Activated gamma-delta T cell treated with Interleukin-2 at 50 U/mL for 16 hours (primary cell): ENCODE data around the gene TTC19.
"Not testable (repeated sequence)": the region's sequence is repeated elsewhere in the genome, so short reads cannot be mapped to it uniquely, and the experiment has no call there.

ENCODE experiments used
- DNase-seq: peaks from one replicate; pipeline ENCODE4 v3.0.0-alpha.2; 2020

Gene TTC19

DNA sequence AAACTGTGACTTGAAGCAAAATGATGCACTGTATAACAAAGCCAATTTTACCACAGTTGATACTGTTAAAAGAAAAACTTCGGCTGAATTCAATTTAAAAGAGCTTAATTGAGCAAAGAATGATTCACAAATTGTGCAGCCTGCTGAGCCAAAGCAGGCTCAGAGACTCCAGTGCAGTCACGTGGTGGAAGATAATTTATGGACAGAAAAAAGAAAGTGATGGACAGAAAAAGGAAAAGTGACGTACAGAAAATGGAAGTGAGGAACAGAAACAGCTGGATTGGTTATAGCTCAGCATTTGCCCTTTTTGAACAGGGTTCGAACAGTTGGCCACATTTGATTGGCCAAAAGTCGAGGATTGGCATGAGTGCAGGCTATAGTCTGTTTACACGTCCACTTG, 25.8 kb upstream of the TTC19 start:
- no peak for DNase-seq

DNA sequence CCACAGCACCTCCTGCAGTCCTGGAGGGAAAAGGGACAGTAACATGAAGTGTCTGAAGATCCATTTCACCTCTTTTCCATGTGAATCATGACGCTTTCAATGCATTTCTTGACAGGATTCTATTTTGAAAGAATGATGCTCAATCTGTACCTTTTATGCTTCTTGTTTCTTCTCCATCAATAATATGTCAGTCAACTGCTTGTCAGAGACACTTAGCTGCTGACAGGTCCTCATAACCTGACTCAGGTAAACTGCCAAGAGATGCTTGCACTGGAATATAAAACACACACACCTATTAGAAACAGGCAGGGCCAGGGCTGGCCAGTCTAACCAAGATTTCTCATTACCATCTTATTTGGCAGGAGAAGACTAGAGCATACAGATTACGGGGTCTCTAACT, 21.7 kb upstream of the TTC19 start:
- DNase-seq: no peak

- no peak for DNase-seq
Measured at GRCh38 chr17:15978606-15979005, 21.0 kb upstream of the TTC19 start.

DNA sequence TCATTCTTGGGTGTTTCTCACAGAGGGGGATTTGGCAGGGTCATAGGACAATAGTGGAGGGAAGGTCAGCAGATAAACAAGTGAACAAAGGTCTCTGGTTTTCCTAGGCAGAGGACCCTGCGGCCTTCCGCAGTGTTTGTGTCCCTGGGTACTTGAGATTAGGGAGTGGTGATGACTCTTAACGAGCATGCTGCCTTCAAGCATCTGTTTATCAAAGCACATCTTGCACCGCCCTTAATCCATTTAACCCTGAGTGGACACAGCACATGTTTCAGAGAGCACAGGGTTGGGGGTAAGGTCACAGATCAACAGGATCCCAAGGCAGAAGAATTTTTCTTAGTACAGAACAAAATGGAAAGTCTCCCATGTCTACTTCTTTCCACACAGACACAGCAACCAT, 20.6 kb upstream of the TTC19 start:
- not testable (repeated sequence) for DNase-seq

GRCh38 chr17:15981208-15981607, 18.4 kb upstream of the TTC19 start:
- no peak for DNase-seq

DNA sequence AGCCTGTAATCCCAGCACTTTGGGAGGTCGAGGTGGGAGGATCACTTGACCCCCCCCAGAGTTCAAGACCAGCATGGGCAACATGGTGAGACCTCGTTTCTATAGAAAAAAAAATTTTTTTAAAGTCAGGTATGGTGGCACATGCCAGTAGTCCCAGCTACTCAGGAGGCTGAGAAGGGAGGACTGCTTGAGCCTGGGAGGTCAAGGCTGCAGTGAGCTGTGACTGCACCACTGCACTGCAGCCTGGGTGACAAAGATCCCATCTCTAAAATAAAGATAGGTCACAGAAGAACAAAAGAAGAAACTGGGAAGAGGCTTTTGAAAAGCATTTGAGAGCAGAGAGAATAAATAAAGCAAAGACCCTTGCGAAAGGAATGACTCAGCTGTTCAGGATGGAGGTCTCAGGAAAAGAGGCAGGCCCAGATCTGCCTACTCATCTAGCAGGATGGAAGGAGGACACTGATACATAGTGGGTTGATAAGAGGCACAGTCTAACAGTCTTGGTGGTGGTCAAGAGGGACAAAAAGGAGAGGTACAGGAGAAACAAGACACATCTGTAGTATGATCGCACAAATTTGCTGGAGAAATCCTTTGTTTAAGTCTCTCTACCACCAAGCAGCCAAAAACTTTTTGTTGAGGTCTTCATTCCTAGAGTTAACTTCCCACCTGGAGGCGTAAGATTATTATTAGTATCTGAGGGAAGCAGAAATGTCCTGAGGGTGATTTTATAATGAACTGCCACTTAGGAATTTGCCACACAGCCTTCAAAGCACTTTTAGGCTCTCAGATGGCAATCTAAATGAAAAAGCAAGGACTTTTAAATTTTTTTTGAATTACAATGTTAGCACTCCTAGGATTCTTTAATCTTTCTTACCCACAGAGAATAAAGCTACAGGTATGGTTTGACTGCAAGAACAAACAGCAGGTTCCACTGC, 17.7 kb upstream of the TTC19 start:
- no peak for DNase-seq

DNA sequence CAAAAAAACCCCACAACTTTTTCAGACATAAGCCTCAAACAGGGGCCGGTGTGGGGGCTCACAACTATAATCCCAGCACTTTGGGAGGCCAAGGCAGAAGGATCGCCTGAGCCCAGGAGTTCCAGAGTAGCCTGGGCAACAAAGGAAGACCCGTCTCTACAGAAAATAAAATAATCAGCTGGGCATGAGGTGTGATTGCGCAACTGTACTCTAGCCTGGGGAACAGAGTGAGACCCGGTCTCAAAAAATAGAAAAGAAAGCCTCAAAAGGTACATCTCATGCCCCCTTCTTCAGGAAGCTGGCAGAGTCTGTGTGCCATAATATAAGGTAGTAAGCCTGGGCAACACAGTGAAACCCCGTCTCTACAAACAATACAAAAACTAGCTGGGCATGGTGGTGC, 3.3 kb upstream of the TTC19 start:
- no peak for DNase-seq

DNA sequence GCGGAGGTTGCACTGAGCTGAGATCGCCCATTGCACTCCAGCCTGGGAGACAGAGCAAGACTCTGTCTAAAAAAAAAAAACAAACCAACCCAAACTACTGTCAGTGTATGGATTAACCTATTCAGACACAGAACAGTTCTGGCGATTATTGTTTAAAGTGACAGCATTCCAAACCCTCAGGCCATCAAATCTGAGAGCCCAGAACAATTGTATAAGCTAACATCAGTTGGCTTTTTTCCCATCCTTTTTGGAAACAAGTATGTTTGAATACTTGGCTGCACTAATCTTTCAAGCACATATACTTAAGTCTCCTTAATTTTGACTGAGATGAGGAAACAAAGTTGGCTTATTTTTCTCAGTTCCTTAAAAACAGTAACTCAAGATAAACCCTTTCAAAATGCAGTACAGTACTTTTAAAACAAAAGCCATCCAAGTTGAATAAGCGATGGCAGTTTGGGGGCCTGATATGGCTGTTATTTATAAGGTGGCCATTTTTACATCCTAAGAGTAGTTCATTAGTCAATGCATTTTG, 1.5 kb upstream of the TTC19 start:
- DNase-seq: no peak

DNA sequence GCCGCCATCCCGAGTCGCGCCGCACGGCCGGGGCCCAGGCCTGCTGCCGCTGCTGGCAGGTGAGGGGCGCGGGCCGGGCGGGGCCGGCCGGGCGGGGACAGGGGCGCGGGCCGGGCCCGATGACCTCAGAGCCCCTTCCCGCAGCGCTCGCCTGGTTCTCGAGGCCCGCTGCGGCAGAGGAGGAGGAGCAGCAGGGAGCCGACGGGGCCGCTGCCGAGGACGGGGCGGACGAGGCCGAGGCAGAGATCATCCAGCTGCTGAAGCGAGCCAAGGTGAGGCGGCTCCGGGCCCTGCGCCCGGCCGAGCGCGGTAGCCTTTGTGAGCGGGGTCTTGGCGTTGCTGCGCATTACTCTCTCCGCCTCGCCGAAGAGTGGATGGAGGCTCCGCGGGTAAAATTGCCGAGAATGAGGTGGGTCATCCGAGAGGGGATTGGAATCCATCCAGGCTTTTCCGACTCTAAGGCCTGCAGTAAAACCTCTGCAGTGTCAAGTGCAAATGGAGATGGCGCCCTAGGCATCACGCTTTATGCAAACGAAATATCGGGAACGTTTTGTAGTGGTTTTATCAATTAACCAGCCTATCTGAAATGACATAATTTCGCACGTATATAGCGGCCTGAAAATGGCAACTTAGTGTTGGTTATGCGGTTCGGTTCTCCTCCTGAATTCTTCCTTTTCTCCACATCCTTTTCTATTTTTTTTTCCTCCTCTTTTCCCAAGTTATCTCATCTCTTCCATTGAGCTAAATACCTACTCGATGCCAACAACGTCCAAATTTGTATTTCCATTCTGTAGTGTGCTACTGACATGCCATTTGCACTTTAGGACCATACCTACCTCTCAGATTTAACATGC, 577 bp downstream of the TTC19 start:
- no peak for DNase-seq

- DNase-seq: no peak
Measured at GRCh38 chr17:16001226-16001897, 1.7 kb downstream of the TTC19 start.

DNA sequence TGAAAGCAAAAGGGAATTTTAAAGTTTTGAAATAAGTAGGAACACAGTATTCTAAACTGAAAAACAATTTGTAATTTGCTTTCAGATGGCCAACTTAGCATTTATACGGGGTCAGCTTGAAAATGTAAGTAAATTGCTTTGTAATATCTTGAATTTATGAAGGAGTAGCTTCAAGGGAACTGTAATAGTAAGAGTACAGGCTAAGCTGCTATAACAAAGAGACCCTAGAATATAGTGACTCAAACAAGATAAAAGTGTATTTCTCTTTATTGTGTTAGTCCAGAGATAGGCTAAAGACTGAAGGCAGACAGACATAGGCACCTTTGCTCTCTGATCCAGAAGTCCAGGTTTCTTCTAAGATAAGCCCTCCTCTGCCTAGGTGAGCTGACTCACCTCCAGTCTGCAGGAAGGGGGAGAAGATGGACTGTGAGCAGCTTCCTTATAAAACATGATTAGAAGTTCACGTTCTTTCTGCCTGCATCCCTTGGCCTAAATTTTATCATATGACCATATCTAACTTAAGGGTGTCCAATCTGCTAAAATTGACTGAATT, 3.2 kb downstream of the TTC19 start:
- DNase-seq: no peak

DNA sequence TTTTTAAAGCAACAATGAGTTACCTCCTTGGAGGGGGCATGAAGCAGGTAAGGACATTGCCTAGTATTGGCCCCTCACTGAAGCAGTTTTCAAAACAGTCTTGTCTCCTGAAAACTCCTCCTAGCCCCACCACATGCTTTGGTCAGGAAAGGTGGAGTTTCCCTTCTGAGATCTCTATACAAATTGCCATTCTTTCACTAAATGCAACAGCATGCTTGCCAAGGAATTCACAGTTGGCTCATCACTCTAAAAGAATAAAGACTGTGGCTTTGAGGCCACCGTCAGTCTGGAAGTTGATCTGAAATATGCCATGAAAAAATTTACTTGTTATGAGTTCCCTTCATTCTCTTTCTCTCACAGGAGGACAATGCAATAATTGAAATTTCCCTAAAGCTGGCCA, 4.2 kb downstream of the TTC19 start:
- no peak for DNase-seq

DNA sequence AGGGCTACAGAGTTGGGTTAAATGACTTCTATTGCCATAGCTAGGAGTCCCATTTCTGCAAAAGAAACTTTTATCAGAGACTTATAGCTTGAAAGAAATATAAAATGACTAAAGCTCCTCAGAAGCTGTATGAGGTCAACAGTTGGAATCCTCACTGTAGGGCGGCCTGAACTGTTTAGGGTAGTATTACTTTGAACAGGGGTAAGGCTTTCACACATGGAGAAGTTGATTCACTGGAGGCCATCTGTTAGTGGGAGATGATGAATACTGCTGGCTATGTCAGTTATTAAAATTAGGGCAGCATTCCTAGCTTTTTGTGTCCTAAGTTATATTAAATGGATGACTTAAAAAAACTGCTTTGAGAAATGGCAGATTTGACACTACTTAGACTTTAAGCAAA, 6.0 kb downstream of the TTC19 start:
- DNase-seq: no peak

GRCh38 chr17:16007439-16007838, 7.8 kb downstream of the TTC19 start:
- DNase-seq: no peak

GRCh38 chr17:16013943-16014407, 14.4 kb downstream of the TTC19 start:
- no peak for DNase-seq

DNA sequence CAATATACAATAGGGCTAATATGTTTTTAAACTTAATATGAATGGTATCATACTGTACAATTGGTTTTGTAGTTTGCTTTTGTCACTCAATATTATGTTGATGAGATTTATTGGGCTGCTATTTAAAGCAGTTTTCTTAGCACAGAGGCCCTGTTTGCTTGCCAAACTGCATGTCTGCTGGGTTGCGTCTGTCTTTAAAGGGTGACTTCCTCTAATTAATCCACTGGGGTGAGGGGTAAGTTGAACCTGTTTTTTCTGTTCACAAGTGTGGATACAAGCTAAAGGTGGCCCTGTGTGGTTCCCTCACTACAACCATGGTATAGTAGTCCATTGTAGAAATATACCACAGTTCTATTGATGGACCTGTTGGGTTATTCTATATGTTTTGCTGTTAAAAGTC, 19.7 kb downstream of the TTC19 start:
- no peak for DNase-seq

GRCh38 chr17:16023881-16024280, 24.3 kb downstream of the TTC19 start:
- DNase-seq: no peak

DNA sequence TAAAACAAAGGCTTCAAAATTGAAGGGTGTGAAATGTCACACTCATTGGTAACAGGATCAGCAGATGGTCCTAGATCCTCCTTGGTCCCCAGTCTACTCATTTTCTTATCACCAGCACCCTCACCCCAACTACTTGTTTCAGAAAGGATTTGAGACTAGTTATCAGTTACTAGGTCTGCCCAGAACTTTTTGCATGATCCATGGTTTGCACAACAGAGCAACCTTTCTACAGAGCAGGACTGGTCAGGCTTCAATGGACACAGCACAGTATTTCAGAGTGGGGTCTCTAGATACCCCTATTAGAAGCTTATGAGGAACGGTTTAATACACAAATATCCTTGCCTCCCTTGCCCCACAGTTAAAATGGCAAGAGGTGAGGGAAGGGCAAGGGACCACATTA, 25.6 kb downstream of the TTC19 start:
- no peak for DNase-seq

- no peak for DNase-seq
Measured at GRCh38 chr17:16026895-16027294, 27.3 kb downstream of the TTC19 start.

GRCh38 chr17:16027708-16028584, 28.3 kb downstream of the TTC19 start:
- DNase-seq: peak; percentile 22

DNA sequence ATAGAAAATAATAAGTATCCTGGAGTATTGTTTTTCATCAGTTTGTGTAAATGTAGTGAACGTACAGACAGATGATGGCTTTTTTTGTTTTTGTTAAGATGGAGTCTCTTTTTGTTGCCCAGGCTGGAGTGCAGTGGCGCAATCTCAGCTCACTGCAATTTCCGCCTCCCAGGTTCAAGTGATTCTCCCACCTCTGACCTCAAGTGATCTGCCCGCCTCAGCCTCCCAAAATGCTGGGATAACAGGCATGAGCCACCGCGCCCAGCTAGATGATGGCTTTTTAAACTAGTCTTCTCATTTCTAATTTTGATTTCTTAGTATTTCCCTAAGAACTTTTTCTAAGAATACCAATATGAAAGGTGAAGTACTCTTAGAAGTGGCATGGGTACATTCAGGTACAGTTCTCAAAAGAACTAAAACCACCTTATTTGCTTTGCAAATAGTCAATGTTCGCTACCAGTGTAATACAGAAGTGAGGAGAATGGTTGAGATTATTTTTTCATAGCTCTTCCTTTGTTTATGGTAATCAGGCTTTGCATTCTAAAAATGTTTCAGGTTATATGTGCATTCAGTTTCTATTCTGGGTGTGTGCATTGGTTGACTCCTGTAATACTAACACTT, 34.2 kb downstream of the TTC19 start:
- no peak for DNase-seq
